NCI-H1930 (cell line): Measurements from ENCODE around the gene PPP3CA.
"Not testable (repeated sequence)": the region's sequence is repeated elsewhere in the genome, so short reads cannot be mapped to it uniquely, and the experiment has no call there.

ENCODE experiments used
- DNase-seq, 2 experiments: peaks; one replicate each; lab custom pipeline; 2025; lab: John Stamatoyannopoulos, UW

PPP3CA gene

DNA sequence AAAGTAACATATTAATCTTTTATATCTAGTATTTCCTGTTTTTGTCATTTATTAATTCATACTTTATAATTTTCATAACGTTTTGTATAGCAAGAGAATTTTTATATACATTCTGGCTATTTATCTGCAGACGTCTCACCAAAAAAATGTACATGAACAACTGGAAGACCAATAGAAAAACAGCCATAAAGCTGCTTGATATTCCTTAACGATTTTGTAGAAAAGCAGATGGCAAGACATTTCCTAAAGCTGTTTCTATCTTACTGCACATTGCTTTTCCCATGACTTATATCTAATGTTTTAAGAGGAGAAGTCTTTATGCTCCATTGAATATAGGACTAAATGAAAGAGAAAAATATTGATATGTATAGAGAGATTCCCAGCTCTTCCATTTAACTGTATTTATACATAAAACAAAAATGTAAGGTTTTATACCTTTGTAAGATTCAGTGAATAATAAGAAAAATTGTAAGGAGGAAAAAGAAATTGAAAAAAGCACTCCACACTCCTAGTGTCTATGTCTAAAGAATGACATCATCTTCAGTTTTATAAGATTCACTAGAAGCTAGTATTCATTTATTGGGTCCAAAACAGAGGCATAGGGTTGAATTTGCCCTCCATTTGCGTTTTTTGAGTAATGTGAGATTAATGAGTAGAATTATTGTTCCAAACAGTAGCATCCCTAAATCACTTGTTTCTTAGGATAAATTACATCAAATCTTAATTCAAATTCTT is 248.5 kb downstream of the PPP3CA start:
- DNase-seq, result no peak

- not testable (repeated sequence) for DNase-seq
Measured at GRCh38 chr4:101092609-101093008, 254.7 kb downstream of the PPP3CA start.

DNA sequence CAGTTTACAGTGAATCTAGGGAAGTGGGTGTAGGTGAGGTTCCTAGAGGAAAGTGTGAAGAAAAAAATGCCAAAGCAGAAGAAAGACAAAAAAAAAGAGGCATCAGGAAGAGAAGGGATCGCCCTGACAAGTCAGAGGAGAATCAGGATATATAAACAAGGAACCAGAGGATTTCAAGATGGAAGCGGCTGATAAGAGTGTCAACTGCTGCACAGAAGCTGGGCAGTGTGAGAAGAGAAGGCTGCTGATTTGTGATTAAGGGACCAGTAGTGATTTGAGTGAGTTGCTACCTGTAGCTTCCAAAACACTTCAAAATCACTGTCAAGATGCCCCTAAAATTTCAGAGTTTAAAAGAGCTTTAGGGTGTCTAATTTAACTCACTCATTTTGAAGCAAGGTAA is 258.2 kb downstream of the PPP3CA start:
- DNase-seq, result no peak

GRCh38 chr4:101086801-101087586 is 260.3 kb downstream of the PPP3CA start:
- DNase-seq, result no peak

- DNase-seq, result no peak
Measured at GRCh38 chr4:101083131-101083530, 264.2 kb downstream of the PPP3CA start.

DNA sequence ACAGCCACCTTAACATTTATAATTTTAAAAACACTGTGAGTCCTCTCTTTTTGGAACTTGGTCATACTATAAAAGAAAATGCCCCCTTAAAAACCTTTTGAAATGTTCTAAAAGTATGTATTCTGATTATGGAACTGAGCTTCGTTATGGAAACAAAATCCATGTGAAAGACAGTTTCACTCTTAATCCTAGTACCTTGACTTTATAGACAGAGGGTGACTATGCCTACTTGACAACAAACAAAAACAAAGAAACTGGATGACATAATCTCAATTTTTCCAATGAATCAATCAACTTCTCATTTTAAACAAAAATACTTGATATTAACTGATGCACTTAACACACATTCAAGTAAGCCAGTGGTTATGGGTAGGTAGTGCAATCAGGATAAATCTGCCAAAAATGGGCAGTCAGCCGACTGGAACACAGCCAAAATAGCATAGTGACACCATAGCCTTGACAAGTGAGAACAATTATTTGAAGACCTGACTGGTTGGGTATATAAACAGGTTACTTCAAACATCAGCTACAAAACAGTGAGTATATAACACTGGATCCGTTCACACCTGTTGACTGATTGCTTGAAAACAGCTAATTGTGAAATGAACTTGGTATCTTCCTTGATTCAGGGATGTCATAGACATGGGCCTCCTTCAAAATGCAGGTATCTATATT is 265.5 kb downstream of the PPP3CA start:
- DNase-seq, result no peak

DNA sequence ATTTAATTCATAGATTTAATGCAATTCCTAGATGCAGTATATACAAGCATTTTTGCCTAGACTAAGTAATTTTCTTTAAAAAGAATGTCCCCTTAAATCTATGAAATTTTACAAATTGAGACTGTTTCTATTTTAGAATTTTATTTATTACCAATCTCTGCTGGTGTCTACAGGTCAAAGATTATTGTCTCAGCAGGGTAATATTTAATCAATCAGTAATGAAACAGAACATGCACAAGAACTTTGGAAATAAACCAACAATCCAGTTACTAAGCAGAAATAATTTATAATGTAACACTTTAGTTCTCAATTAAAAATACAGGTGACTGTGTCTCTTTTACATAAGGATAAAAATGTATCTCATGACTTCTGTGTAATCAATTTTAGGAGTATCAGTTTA is 266.2 kb downstream of the PPP3CA start:
- no peak for DNase-seq

GRCh38 chr4:101078950-101079349 is 268.4 kb downstream of the PPP3CA start:
- no peak for DNase-seq

DNA sequence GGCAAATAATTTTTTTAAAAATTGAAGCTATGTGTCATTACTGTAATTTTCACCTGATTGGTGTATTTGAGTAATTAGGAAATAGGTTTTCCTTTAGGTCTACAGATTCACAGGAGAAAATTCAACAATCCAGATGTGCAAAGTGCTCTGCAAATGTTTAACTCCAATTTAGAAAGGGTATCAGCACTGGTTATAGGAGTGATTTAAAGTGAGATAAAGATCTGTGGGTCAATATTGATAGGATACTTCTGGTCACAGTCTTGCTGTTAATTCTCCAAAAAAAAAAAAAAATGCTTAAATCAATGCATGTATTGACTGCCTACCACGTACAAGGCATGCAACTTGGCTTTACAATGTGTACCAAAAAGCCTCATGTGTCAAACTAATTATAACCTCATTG is 271.3 kb downstream of the PPP3CA start:
- no peak for DNase-seq

- DNase-seq, result no peak
Measured at GRCh38 chr4:101075536-101075935, 271.8 kb downstream of the PPP3CA start.

- DNase-seq, result no peak
Measured at GRCh38 chr4:101074326-101074725, 273.0 kb downstream of the PPP3CA start.

- no peak for DNase-seq
Measured at GRCh38 chr4:101071241-101071640, 276.1 kb downstream of the PPP3CA start.

- DNase-seq, result no peak
Measured at GRCh38 chr4:101068115-101068514, 279.2 kb downstream of the PPP3CA start.

DNA sequence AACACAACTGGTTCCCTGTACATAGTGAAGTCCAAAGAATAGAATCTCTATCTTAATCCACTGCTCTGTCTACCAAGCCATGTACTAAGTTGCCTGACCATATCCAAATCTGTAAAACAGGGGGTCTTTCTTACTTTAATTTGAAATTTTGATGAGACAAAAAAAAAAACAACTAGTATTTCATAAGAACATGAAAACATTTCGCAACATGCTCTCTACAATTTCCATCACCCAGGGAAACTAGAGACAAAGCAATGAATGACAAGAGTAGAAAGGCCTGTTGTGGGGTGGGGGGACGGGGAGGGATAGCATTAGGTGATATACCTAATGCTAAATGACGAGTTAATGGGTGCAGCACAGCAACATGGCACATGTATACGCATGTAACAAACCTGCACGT is 279.9 kb downstream of the PPP3CA start:
- DNase-seq, result no peak

GRCh38 chr4:101066626-101067170 is 280.6 kb downstream of the PPP3CA start:
- peak in 1 of 2 experiments; percentile 49 for DNase-seq

- DNase-seq, result no peak
Measured at GRCh38 chr4:101065935-101066485, 281.3 kb downstream of the PPP3CA start.

GRCh38 chr4:101065346-101065745 is 282.0 kb downstream of the PPP3CA start:
- DNase-seq, result no peak

DNA sequence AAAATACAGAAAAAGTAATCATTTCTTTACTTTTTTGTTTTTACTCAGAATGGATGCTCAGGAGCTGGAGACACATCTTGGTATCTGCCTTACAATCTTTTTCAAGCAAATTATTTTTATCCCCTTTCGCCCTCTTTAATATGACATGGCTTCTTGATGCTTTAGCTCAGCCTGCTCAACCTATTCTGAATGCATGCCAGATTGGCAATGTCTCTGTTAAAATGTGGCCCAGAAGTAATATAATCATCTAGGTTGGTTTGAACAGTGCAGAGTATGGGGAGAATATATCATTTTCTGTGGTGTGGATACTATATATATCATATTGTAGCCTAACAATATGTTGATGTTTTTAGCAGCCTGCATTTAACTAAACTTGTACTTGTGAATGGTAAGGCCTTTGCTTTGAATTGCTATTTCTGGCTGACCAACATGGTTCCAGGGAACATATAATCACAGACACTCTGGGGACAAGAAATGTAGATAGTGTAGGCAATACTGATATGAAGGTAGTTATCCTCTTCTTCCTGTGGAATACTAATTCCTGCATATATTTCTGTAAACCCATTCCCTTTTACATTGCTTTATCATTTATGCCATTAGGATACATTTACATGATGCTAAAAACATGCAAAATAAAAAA is 282.7 kb downstream of the PPP3CA start:
- DNase-seq, result no peak

DNA sequence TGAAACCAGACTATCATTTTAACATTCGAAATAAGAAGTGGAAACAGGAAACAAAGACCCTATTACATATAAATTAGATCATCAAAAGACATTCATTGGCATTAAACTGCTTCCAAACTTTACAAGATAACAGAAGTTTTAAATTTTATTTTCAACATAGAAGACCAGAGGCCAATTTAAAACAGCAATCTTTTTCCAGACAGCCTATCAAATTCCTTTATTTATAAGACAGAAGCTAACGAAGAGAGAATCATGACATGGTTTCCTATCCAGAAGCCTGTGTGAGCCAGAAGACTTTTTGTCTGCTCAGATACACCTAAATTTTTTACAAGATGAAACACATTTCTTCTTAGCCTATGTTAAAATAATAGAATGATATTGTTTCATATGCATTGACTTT is 291.9 kb downstream of the PPP3CA start:
- DNase-seq, result no peak

GRCh38 chr4:101050837-101051205 is 296.5 kb downstream of the PPP3CA start:
- no peak for DNase-seq

DNA sequence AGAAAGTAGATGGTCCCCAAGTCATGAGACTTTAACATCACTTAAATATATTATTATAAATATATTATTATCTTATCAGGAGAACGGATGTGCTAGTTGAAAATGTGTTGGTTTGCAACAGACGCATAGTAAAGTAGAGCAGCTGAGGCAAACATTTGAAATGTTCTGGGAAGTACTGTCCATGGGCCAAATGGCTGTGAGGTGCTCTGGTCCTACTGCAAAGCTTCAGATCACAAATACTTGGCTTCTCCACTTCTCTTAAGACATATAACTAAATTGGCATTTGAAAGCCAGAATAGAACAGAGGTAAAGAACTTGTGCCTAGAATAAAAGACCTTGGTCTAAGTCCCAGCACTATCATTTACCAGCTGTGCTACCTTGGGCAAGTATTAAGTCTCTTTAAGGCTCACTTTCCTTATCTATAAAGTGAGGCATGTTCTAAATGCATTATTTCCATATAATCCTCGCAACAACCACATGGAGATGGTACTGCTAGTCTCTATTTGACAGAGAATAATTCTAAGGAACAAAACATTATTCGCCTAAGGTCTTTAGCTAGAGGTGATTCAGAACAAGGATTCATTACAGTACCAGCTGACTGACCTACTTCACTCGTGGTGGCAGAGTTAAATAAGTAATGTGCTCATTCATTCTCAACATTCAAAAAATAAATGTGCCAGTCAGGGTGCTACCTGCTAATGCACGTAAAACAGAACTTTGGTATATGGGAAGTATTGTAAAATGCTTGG is 297.1 kb downstream of the PPP3CA start:
- DNase-seq, result no peak
